ENCODE measurements around the gene PRKAG2. TPM values are rescaled to one million over a fixed set of nuclear protein-coding genes. Genes with fewer than 3 reads are reported as not detected.
"Not testable (repeated sequence)": the region's sequence is repeated elsewhere in the genome, so short reads cannot be mapped to it uniquely, and the experiment has no call there.

PRKAG2 gene
- total RNA-seq, 3 donors from 2014 or later = 32.3 to 56.6 (median 34.4) TPM

- no peak for DNase-seq (ENCODE audit: low spot score in 2 of 2)
- TF ChIP-seq POLR2A (IDR thresholded peaks at IDR 0.05) = no peak
- TF ChIP-seq, protein P1, sequence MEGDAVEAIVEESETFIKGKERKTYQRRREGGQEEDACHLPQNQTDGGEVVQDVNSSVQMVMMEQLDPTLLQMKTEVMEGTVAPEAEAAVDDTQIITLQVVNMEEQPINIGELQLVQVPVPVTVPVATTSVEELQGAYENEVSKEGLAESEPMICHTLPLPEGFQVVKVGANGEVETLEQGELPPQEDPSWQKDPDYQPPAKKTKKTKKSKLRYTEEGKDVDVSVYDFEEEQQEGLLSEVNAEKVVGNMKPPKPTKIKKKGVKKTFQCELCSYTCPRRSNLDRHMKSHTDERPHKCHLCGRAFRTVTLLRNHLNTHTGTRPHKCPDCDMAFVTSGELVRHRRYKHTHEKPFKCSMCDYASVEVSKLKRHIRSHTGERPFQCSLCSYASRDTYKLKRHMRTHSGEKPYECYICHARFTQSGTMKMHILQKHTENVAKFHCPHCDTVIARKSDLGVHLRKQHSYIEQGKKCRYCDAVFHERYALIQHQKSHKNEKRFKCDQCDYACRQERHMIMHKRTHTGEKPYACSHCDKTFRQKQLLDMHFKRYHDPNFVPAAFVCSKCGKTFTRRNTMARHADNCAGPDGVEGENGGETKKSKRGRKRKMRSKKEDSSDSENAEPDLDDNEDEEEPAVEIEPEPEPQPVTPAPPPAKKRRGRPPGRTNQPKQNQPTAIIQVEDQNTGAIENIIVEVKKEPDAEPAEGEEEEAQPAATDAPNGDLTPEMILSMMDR (IDR thresholded peaks at IDR 0.05) = peak in 1 of 3 donors; percentile 11
- Histone ChIP-seq H3K4me3 (peak overlapping the region; percentile 72 to 96 (median 91)), H3K27ac (peak overlapping the region; percentile 94 to 97), H3K36me3 (no peaks in the 10 kb centered on the region), H3K4me1 (no peaks in the 10 kb centered on the region), H3K9me3 (no peaks in the 10 kb centered on the region), H3K27me3 (no peaks in the 10 kb centered on the region)
- intact Hi-C loops (cut with DNase I; ENCODE audit: low total_unique reads) = no loop called here
Measured at GRCh38 chr7:151877911-151878835, 1.3 kb upstream of the PRKAG2 start.

- H3K27me3 ChIP-seq = no peaks in the 10 kb centered on the region
- no peaks in the 10 kb centered on the region for H3K9me3 ChIP-seq
- no peaks in the 10 kb centered on the region for H3K36me3 ChIP-seq
- peak overlapping the region; percentile 72 to 96 (median 91) for H3K4me3 ChIP-seq
- intact Hi-C loops (cut with DNase I; ENCODE audit: low total_unique reads) = no loop called here
- H3K27ac ChIP-seq = peak overlapping the region; percentile 94 to 97
- peak; percentile 73 to 82 for DNase-seq (ENCODE audit: low spot score in 2 of 2)
- no peaks in the 10 kb centered on the region for H3K4me1 ChIP-seq
- peak in 1 of 3 donors; percentile 50 for TF ChIP-seq POLR2AphosphoS5 (IDR thresholded peaks at IDR 0.05)
- TF ChIP-seq, protein P1 (IDR thresholded peaks at IDR 0.05) = no peak
- no peak for TF ChIP-seq POLR2A (IDR thresholded peaks at IDR 0.05)
Measured at GRCh38 chr7:151875942-151876898, 695 bp downstream of the PRKAG2 start.

GRCh38 chr7:151874479-151874878 is 2.4 kb downstream of the PRKAG2 start:
- H3K27me3 ChIP-seq; DNase-seq (ENCODE audit: low spot score in 2 of 2); H3K4me1 ChIP-seq; intact Hi-C loops (cut with DNase I; ENCODE audit: low total_unique reads); H3K9me3 ChIP-seq; H3K36me3 ChIP-seq: not testable (repeated sequence)
- Histone ChIP-seq H3K4me3 (peak overlapping the region; percentile 72 to 96 (median 91)), H3K27ac (peak overlapping the region in 1 of 2 donors; percentile 94)

DNA sequence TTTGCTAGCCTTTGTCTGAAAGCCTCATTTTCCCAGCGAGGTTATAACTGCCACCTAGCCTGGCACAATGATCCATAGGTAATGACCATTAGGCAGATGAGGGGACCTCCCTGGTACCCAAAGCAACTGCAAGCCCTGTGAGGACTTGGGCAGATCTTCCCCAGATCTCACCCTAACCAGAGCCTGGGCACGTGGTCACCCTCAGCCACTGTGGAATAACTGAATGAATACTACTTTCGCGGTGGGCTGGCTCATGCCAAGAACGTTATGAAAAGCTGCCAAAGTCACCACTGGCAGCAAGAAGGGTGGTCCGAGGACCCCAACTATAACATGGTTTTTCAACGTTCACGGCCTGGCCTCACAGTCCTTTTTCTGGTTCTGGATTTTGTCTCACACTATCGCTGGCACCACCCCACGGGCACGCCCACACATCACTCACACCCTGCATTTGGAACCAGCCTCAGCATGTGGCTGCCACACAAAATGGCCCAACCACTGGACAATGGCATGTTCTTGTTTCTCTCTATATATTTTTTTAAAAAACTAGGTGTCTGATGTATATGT is 3.4 kb downstream of the PRKAG2 start:
- intact Hi-C loops (cut with DNase I; ENCODE audit: low total_unique reads) = no loop called here
- no peaks in the 10 kb centered on the region for H3K27me3 ChIP-seq
- H3K4me1 ChIP-seq = peaks cover 4% of the 10 kb centered on the region in 2 donors
- TF ChIP-seq POLR2AphosphoS5 (IDR thresholded peaks at IDR 0.05) (no peak), POLR2A (IDR thresholded peaks at IDR 0.05) (no peak)
- TF ChIP-seq, protein P1 (IDR thresholded peaks at IDR 0.05) = no peak
- H3K36me3 ChIP-seq = no peaks in the 10 kb centered on the region
- DNase-seq (ENCODE audit: low spot score in 2 of 2) = no peak
- H3K4me3 ChIP-seq = no peak overlapping the region
- no peaks in the 10 kb centered on the region for H3K9me3 ChIP-seq
- peak overlapping the region in 1 of 2 donors; percentile 40 for H3K27ac ChIP-seq

Data from breast epithelium (tissue), 4 donors.